HPDE6-E6E7 (cell line): ENCODE data around the gene GRIA4.

Experiments used
- DNase-seq: peaks from one replicate; pipeline ENCODE4 v3.0.0; 2011; ENCODE audit warnings: missing footprints; ENCODE audit errors: extremely low spot score

GRIA4 gene

DNA sequence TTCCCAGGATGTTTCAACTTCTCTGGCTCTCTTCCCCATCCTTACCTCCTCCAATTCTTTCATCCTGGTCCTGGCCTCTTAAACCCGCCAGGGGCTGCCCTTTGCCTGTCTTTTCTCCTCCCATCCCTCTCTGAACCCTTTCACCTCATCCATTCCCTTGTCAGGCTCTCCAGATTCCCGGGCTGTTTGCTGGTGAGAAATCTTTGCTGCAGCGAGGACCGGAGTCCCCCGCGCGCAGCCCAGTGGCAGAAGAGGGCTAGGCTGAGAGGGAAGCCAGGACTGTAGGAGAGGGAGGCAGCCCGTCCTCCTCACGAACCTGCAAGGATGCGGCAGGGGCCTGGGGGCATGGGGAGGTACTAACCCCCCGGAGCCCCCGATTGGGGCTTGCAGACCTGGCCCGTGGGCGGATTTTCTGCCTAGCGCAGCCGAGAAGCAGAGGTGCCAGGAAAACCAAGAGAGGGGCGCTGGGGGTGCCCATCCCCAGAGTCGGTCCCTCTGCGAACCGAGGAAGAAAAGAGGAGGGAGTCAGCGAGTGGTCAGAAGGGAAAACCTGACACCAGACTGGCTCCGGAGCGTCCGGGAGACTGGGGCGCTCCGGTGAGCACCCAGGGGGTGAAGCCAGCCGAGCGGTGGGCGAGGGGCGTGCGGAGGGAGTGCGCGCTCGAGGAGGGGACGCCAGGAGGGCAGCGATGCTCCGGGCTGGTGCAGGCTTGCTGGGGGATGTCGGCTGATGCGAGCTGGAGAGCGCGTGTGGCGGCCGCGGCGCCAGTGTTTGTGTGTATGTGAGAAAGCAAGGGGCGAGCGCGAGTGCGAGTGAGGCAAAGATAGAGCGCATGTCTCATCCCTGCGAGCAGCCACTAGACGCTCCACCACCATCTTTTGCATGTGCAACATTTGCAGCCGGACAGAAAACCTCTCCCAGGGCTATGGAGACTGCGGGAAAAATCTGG lies at the start of gene GRIA4:
GRIA4 (plus strand) TSS at position 242 of the 950 bp plus-strand sequence. CDS start 925 bp downstream, outside the sequence.
- DNase-seq: no peak

- no peak for DNase-seq
Observed at GRCh38 chr11:105573091-105573490, 36.8 kb upstream of the GRIA4 start.

- DNase-seq: no peak
Observed at GRCh38 chr11:105574974-105575373, 34.9 kb upstream of the GRIA4 start.

DNA sequence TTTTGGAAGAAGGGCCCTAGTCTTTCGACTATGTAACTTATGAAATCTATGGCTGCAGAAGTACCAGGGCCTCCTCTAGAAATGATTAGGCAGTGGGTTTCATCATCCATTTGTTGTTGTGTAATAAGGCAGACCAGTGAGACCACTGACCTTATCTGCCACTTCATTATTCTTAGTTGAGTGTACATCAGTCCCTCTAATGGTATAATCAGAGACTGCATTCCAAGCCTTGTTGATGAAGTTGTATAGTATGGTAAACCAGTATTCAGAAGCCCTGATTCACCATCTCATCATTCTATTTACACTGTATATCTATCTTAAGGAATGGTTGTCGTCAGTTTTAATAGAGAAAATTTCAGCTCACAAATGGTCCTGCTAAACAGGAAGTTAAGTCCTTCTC lies 32.2 kb upstream of the GRIA4 start:
- DNase-seq: peak; percentile 1

DNA sequence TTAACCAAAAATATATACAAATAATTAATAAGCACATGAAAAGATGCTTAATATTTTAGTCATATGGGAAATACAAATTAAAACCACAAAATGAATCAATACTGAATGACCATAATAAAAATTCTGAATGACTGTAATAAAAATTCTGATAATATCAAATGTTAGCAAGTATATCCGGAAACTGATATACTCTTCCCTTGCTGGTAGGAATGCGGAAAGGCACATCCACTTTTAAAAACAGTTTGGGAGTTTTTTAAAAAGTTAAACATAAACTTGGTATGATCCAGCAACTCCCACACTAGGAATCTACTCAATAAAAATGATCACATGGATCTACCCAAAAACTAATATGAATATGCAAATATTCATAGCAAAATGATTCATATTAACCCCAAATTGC lies 30.8 kb upstream of the GRIA4 start:
- no peak for DNase-seq

- no peak for DNase-seq
Observed at GRCh38 chr11:105582497-105582896, 27.4 kb upstream of the GRIA4 start.

DNA sequence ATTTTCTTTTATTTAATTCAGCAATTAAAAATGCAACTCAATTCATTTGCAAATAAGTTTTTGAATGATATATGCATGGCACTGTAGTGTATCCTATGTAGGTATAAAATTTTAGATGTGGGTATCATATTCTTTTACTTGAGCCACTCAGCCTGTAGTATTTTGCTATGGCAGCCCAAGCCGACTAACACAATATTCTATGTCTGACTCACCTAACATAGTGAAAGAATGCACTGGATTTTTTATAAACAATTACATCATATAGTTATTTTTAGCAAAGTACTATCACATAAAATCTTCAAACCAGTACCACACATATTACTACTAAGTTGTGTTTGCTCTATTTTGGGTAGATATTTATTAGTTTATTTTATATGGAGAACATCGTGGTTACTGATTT lies 21.9 kb upstream of the GRIA4 start:
- no peak for DNase-seq

- DNase-seq: no peak
Observed at GRCh38 chr11:105589346-105589745, 20.5 kb upstream of the GRIA4 start.

GRCh38 chr11:105592035-105592434 lies 17.8 kb upstream of the GRIA4 start:
- DNase-seq: no peak

GRCh38 chr11:105598371-105598770 lies 11.5 kb upstream of the GRIA4 start:
- DNase-seq: no peak

- DNase-seq: no peak
Observed at GRCh38 chr11:105603156-105603555, 6.7 kb upstream of the GRIA4 start.

DNA sequence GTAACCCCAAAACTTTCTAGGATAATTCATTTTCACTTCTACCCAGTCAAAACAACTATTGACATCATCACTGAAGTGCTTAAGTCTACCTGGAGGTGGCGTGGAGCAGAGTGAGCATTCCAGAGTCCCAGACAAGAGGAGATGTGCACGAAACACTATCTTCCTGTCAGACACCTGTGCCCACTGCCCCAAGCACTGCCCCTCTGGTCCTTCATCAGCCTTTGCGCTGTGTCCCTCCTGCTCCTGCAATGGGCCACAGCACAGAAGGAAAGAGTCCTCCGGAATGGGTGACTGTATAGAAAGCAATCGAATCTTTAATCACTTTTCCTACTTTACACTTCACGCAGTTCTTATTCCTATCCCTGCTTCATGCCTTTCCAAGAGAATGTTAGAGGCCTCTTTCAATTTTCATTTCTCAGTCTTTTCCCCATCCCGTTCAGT lies 512 bp upstream of the GRIA4 start:
- peak; percentile 41 for DNase-seq

GRCh38 chr11:105610871-105611571 lies 1.1 kb downstream of the GRIA4 start:
- no peak for DNase-seq

- DNase-seq: no peak
Observed at GRCh38 chr11:105611572-105612441, 1.9 kb downstream of the GRIA4 start.

- no peak for DNase-seq
Observed at GRCh38 chr11:105612771-105613170, 2.9 kb downstream of the GRIA4 start.

DNA sequence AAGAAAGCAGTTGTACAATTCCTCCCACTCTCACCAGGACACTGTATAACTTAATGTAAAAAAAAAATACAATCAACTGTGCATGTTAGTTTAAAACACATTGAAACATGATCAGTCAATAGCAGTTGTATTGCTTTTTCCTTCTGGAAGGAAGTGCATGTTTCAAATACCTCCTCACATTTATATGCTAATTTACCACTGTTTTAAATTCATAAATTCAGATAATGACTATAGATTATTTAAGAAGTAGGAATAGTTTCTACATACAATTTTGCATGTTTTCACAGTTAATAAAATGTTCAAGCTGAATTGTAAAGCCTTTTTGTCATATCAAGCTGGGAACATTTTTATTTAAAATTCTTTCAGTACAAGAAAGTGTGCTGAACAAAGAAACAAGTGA lies 3.3 kb downstream of the GRIA4 start:
- DNase-seq: no peak

- DNase-seq: no peak
Observed at GRCh38 chr11:105618343-105618955, 8.6 kb downstream of the GRIA4 start.

DNA sequence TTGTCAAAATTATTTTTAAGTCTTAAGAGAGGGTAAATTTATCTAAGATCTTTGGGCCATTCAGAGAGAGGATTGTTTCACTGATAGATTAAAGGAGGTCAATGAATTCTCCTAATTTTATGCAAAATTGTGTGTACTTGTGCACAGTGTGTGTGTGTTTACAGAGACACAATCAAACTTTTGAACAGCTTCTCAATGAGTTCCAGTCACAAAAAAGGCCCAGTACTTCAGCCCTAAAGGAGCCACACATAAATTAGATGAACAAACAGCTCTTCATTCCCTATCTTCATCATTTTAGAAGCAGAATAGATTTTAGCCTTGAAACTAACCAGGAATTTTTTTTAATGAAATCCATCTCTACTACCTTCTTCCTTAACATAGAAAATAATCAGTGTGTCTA lies 9.7 kb downstream of the GRIA4 start:
- no peak for DNase-seq

- DNase-seq: no peak
Observed at GRCh38 chr11:105622016-105622415, 12.1 kb downstream of the GRIA4 start.

DNA sequence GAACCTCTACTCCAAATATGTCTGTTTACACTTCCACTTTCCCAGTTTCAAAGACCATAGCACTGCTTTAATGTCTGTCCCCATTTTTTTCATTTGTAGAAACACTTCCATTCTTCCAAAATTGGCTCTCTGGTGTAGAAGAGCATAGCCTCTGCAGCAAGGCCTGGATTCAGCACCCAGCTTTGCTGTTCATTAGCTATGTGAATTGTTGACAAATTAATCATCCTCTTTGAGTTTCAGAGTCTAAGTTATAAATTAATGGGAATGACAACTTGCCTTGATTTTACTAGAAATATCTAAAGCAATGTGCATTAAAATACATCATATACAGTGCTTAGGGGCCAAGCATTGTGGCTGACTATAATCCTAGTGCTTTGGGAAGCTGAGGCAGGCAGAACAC lies 22.4 kb downstream of the GRIA4 start:
- no peak for DNase-seq

DNA sequence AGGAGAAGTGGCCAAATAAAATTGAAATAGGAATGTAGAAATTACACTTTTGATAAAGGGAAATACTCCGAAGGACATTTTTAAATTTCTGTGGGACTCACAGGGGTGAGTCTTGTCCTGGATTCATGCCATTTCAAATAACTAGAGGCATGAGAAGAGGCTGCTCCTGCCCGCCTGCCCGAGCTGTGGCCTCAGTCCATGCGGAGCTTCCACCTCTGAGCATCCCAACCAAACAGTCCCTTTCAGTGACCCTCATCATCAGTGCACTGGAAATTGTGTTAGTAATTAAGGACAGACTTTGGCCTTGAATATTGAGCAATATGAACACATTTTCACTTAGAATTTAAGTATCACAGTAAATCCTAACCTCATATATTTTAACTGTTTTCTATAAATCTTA lies 25.6 kb downstream of the GRIA4 start:
- no peak for DNase-seq
